Thyroid gland (tissue), 4 donors: ENCODE measurements around the gene PLD3. TPM values are rescaled to one million over a fixed set of nuclear protein-coding genes. Genes with fewer than 3 reads are reported as not detected.

Experiments used
- DNase-seq, 2 donors: peaks; one replicate each; pipeline ENCODE4 v3.0.0-alpha.2; 2019
- H3K27ac ChIP-seq, 3 donors: fragments of 200-600 bp; sonication (generic); 1 replicate in 2 of 3; 2 replicates in 1 of 3; pipeline ENCODE4 v1.5.1; 2016 to 2019; ENCODE audit warnings: mild to moderate bottlenecking in 1 of 3, moderate library complexity in 1 of 3
- H3K27me3 ChIP-seq: fragments of 200-600 bp; sonication (generic); one replicate; pipeline ENCODE4 v1.5.1; 2019
- H3K36me3 ChIP-seq, 2 donors: fragments of 200-600 bp; sonication (generic); one replicate each; pipeline ENCODE4 v1.5.1; 2016 to 2019
- H3K4me1 ChIP-seq, 2 donors: fragments of 200-600 bp; sonication (generic); one replicate each; pipeline ENCODE4 v1.5.1; 2017 to 2019
- H3K4me3 ChIP-seq, 3 donors: fragments of 200-600 bp; sonication (generic); replicated peaks in 1 of 3; 1 replicate in 2 of 3; 2 replicates in 1 of 3; pipeline ENCODE4 v1.5.1; 2016; ENCODE audit warnings: mild to moderate bottlenecking in 1 of 3
- H3K9me3 ChIP-seq: fragments of 200-600 bp; sonication (generic); one replicate; pipeline ENCODE4 v1.5.1; 2017
- POLR2A ChIP-seq, 2 donors: fragments of 450-650 bp; IDR thresholded peaks; one replicate each; pipeline ENCODE4 v1.6.1; 2017; ENCODE audit warnings: antibody characterized with exemption in 2 of 2, mild to moderate bottlenecking in 2 of 2, moderate library complexity in 1 of 2
- WGBS, 2 donors: methylation state at CpG; one replicate each; pipeline ENCODE4 v1.1.5; 2017; 5-methylcytosine and 5-hydroxymethylcytosine counted together
- intact Hi-C: fragments of 100-400 bp; cut with DNase I; formaldehyde crosslinking; loops from one replicate; pipeline ENCODE4 v1.15.1; 2023
- total RNA-seq, 4 donors: library from RNA; depleted of rRNA; stranded (reverse); fragments of >200 nt; gene quantifications; one replicate each; pipeline ENCODE4 v1.2.3, GENCODE V29; 2016
- TF ChIP-seq, protein P1 (sequence below), 6 experiments: fragments of 200-600 bp in 3 of 6; fragments of 450-650 bp in 3 of 6; sonication (generic) in 3 of 6; IDR thresholded peaks; one replicate each; pipeline ENCODE4 v1.5.1; 2016 to 2019; ENCODE audit warnings: antibody characterized with exemption in 6 of 6, mild to moderate bottlenecking in 2 of 6, inconsistent platforms in 1 of 6, moderate library complexity in 1 of 6

The PLD3 gene
- total RNA-seq, 4 donors from 2014 or later: 151 to 258 (median 244) TPM

DNA sequence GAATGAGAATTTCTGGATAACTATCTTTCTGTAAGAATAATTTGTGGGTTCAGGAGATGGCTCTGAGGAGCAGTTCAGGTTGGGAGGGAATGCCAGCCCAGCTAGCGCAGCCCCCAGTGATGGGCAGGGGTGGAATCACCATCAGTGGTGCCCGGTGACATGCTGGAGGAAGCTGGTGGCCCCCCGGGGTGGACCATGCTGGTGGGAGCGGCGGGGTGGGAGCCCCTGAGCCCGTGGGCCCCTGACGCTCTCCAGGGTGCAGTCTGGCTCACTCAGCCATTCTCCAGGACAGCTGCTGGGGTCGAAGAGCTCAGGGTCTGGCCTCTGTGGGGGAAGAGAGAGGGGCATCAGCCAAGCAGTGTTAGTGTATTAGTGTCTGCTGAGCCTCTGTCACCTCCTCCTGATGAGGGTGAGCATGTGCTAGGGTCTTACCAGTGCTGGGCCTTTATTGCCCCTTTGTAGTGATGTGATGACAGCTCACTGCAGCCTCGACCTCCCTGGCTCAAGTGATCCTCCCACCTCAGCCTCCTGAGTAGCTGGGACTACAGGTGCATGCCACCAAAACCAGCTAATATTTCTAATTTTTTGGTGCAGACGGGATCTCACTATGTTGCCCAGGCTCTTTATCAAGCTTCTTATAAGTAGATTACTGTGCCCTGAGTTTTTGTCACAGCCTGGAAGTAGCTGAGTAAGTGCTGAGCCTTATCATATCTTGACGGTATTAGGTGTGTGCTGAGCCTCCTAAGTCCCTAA lies 31.1 kb downstream of the PLD3 start:
- H3K9me3 ChIP-seq: no peaks in the 10 kb centered on the region
- WGBS, 2 donors: 80 to 86% methylated on average over 10 to 11 of the region's 11 CpGs
- H3K27ac ChIP-seq: no peak overlapping the region
- peaks cover 5 to 19% of the 10 kb centered on the region in 2 donors for H3K36me3 ChIP-seq
- no peak for DNase-seq
- TF ChIP-seq, protein P1, sequence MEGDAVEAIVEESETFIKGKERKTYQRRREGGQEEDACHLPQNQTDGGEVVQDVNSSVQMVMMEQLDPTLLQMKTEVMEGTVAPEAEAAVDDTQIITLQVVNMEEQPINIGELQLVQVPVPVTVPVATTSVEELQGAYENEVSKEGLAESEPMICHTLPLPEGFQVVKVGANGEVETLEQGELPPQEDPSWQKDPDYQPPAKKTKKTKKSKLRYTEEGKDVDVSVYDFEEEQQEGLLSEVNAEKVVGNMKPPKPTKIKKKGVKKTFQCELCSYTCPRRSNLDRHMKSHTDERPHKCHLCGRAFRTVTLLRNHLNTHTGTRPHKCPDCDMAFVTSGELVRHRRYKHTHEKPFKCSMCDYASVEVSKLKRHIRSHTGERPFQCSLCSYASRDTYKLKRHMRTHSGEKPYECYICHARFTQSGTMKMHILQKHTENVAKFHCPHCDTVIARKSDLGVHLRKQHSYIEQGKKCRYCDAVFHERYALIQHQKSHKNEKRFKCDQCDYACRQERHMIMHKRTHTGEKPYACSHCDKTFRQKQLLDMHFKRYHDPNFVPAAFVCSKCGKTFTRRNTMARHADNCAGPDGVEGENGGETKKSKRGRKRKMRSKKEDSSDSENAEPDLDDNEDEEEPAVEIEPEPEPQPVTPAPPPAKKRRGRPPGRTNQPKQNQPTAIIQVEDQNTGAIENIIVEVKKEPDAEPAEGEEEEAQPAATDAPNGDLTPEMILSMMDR (IDR thresholded peaks at IDR 0.05): no peak
- no peak for TF ChIP-seq POLR2A (IDR thresholded peaks at IDR 0.05)
- no peaks in the 10 kb centered on the region for H3K27me3 ChIP-seq
- H3K4me3 ChIP-seq: no peak overlapping the region
- no peaks in the 10 kb centered on the region for H3K4me1 ChIP-seq
- intact Hi-C loops: no loop called here

DNA sequence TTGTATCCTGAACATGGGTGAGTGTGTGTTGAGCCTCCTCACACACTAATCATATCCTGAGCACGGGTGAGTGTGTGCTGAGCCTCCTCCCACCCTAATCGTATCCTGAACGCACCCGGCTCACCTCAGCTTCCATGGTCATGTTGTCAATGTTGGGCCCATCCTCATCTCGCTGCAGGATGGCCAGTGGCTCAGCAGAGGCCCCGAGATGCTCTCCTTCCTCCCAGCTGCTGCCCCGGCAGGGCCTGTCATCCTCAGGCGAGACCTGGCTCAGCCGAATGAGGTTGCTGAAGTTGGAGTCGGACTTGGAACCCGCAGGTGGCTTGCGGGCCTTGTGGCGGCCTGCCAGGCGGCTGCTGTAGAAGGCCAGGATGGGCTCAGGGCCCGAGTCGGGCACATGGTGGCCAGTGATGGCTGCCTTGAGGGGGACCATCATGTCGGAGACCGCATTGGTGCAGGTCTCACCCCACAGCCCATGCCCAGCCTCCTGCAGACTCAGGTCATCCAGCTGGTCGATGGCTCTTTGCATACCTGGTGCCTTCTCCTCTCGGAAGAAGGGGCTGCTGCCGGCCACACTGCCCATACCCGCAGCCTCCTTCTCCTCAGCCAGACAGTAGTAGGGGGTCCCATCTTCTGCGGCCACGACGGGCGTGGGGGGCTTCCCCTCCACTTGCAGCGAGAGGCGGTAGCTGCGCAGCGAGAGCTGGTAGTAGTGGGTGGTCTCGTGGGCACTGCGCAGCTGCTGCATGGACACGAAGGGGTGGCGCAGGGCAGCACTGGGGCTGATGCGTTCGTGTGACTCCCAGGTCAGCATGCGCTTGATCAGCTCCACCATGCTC lies 31.9 kb downstream of the PLD3 start:
- Histone ChIP-seq H3K27ac (no peak overlapping the region), H3K27me3 (no peaks in the 10 kb centered on the region), H3K36me3 (peaks cover 3 to 19% of the 10 kb centered on the region in 2 donors), H3K9me3 (no peaks in the 10 kb centered on the region), H3K4me3 (no peak overlapping the region), H3K4me1 (no peaks in the 10 kb centered on the region)
- TF ChIP-seq POLR2A (IDR thresholded peaks at IDR 0.05): no peak
- TF ChIP-seq, protein P1 (IDR thresholded peaks at IDR 0.05): no peak
- 88 to 94% methylated on average over 13 to 32 of the region's 37 CpGs for WGBS, 2 donors
- no peak for DNase-seq
- intact Hi-C loops: no loop called here

DNA sequence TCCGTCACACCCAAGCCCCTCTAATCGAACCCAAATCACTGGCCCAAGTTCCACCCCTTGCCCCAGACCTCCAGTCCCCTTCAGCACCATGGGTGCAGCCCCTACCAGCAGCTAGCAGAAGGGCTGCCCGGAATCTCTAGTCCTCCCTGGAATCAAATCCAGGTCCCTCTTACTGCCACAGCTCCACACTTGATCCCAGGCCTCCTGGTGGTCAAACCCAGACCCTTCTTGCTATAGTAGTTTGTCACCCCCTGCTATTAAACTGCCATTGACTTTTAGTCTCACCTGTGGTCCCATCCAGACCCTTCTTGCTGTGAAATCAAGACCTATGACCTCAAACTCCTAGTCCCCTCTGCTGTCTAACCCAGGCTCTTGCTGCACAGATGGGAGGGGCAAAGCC lies 32.8 kb downstream of the PLD3 start:
- intact Hi-C loops: no loop called here
- H3K4me1 ChIP-seq: no peaks in the 10 kb centered on the region
- WGBS, 2 donors: 72 to 100% methylated on average over 1 to 3 of the region's 3 CpGs
- no peak overlapping the region for H3K27ac ChIP-seq
- no peak for DNase-seq
- H3K4me3 ChIP-seq: no peak overlapping the region
- H3K9me3 ChIP-seq: no peaks in the 10 kb centered on the region
- peaks cover 3 to 19% of the 10 kb centered on the region in 2 donors for H3K36me3 ChIP-seq
- H3K27me3 ChIP-seq: no peaks in the 10 kb centered on the region
- TF ChIP-seq POLR2A (IDR thresholded peaks at IDR 0.05): no peak
- TF ChIP-seq, protein P1 (IDR thresholded peaks at IDR 0.05): no peak

DNA sequence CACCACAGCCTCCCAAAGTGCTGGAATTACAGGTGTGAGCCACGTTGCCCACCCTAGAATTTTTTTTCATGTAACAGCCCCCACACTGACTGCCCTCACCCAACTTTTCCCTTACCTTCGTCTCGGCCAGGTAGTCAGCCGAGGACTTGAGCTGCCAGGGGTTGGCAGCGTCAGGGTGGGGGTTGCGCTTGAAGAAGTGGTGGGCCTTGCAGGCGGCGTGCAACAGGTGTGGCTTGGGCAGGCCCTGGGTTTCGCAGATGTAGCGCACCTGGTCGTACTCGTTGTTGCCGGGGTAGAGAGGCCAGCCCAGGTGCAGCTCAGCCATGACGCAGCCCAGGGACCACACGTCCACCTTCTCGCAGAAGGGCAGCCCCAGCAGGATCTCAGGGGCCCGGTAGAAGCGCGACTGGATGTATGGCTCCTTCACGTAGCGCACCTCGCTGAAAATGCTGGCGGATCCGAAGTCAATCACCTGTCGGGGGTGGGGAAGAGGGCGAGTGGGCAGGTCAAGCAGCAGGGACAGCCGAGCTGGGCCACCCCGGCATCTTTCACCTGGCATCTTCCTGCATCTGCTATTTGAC lies 35.3 kb downstream of the PLD3 start:
- DNase-seq: no peak
- 58 to 87% methylated on average over 15 to 22 of the region's 28 CpGs for WGBS, 2 donors
- intact Hi-C loops: no loop called here

More for the DNA sequence above, 35.3 kb downstream of the PLD3 start:
- Histone ChIP-seq H3K4me1 (no peaks in the 10 kb centered on the region), H3K27me3 (no peaks in the 10 kb centered on the region), H3K36me3 (peaks cover 0 to 4% of the 10 kb centered on the region in 2 donors), H3K9me3 (no peaks in the 10 kb centered on the region), H3K4me3 (no peak overlapping the region), H3K27ac (no peak overlapping the region)
- TF ChIP-seq POLR2A (IDR thresholded peaks at IDR 0.05): no peak
- TF ChIP-seq, protein P1 (IDR thresholded peaks at IDR 0.05): no peak
